Hindlimb muscle (tissue), 1 donor: ENCODE measurements around the gene ATP9A. TPM values are rescaled to one million over a fixed set of nuclear protein-coding genes. Genes with fewer than 3 reads are reported as not detected.
A peak's percentile ranks its signal among the peaks of the same experiment; 100 is the strongest.

ENCODE experiments used
- DNase-seq: peaks from one replicate; pipeline ENCODE4 v3.0.0-alpha.2; 2013
- polyA plus RNA-seq: library from polyadenylated mRNA; unstranded; fragments of 120-200 nt; gene quantifications from one replicate; pipeline ENCODE4 v1.2.1, GENCODE V29; 2013; ENCODE audit not compliant: insufficient read length

The ATP9A gene
- polyA plus RNA-seq, 1 donor, result 80.0 TPM

DNA sequence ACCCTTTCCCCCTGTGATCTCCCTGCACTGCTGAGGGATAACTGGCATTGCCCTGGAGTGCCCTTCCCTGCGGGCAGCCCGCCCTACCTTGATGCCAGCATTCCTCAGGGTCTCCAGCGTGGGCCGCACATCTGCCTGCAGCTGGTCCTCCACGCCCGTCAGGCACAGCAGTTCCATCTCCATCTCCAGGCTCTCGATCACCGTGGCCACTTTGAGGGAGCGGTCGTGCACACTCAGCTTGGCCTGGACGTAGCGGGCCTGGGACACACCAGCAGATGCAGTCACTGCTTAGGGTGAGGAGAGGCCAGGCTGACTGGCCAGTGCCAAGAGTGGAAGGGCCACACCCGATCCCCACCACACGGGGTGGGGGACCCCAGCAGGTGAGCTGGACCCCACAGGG, 143.1 kb downstream of the ATP9A start:
- DNase-seq, result no peak

DNA sequence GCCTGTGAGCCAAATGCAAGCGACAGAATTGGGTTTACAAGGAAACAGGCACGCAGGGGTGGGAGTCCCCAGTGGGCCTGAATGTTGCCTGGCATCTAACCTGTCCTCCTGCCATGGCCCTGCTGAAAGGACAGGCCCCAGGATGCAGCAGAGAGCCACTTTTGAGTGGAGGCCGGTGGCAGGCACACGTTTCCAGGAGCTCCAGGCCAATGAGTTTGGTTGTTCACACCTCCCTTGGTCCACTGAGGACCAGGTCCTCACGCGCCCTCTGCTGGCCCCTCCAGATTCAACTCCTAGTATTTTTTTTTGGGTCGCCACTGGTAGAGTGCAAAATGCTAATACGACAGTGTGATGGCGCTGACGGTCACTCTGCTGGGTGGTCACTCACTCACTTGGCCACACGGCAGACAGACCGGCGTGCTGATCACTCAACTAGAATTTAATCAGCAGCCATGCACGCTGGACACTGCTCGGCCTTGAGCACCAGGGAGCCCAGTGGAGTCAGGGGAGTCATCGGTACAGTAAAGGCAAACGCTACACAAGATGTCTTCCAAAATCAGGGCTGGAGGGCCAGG, 143.9 kb downstream of the ATP9A start:
- DNase-seq, result peak; percentile 68

DNA sequence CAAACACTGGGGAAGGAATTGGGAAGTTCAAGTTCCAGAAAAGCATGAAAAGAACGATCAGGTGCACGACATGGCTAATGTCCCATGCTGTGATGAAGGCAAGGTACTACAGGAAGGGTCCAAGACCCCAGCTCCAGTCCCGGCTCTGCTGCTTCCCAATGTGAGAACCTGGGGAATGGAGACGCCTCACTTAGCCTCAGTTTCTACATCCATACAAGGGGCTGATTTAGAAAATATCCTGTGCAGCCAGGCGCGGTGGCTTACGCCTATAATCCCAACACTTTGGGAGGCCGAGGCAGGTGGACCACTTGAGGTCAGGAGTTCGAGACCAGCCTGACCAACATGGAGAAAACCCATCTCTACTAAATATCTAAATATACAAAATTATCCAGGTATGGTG, 144.9 kb downstream of the ATP9A start:
- no peak for DNase-seq

DNA sequence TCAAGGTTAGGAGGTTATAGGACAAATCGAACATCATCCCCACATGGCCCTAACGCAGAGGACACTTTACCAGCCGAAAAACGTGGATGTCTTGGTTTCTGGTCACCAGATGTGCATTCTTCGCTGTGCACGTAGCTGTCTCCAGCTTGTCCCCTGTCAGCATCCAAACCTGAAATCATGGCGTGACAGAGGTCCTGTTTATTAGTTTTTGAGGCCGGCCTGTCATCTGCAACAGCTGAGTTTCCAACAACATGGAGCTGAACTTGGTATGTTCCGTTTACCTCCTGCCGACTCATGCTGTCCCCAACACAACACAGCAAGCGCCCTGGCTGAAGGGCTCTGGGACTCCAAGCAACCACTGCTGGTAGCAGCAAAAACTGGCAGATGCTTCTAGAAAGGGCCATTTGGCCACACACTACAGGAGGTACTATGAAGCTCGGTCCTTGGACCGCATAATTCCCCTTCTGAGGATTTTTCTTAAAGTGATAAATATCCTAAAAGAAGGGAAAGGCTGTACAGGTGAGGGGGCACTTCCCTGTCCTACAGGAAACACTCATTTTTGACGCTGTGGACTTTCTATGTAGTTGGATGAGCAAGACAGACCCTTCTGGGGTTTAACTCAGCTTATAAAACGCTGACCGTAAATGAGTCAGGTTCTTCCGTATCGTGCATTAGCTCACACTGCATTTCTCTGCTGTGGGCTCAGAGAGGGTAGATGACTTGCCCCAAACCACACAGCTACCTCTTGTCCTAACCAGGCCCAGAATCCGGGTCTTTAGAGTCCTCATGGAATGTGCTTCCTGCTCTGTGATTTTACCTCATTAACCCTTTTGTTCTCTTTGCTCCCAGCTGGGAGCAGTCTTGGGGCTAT, 146.0 kb downstream of the ATP9A start:
- no peak for DNase-seq

DNA sequence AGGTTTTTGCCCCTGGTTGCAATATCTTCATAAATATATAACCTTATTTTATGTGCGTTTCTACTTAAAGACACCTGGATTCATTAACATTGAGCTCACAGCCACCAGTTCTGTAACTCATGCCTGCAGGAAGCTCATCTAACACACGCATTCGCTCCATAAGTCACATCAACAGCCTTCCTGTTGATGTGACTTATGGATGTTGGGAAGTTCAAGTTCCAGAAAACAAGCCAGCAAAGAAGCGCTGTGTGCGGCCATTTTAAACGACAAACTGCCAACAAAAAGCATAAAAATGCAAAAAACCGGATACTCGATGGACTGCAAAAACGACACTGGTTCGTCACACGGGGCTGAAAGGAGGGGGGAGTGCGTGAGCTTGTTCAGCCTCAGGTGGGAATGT, 147.8 kb downstream of the ATP9A start:
- DNase-seq, result no peak

DNA sequence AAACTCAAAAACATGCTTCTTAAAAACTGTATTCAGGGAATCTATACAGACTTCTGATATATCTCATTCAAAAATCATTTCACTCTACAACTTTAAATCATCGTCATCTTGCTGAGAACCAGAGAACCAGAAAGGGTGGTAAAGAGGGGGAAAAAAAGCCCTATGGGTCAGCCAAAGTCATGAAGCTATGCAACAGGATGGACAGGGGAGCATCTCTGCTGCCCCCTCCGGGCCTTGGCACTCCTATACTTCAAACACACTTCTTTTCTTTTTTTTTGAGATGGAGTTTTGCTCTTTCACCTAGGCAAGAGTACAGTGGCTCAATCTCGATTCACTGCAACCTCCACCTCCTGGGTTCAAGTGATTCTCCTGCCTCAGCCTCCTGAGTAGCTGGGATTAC, 152.1 kb downstream of the ATP9A start:
- no peak for DNase-seq

DNA sequence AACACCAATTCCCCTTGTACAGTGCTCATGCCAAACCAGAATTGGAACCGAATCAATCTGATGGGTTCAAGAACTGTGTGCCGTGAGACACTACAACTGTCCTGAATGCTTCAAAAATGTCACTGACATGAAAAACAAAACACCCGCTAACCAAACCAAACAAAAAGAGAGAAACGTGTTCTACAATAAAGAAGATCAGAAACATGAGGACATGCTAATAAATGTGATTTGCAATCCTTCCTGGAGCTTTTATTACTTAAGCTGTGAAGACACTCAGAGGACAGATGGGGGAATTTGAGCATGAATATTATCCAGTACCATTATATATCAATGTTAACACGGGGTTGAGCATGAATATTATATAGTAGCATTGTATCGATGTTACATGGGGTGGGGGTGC, 153.5 kb downstream of the ATP9A start:
- no peak for DNase-seq

DNA sequence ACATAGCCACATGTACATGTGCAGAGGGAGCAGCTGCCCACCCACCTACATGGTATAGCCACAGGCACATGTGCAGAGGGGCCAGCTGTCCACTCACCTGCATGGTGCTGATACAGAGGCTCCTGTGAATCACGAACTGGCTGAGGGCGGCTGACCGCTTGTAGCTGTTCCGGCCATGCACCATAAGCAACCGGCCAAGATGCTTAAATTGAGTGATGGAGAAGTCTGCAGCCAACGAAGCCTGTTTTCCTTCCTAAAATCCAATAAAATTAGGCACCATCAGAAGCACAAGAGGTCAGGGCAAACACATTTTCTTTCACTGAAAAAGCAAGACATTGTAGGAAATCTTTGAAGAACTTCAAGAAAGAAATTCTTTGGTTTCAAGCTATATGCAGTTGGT, 154.6 kb downstream of the ATP9A start:
- no peak for DNase-seq

DNA sequence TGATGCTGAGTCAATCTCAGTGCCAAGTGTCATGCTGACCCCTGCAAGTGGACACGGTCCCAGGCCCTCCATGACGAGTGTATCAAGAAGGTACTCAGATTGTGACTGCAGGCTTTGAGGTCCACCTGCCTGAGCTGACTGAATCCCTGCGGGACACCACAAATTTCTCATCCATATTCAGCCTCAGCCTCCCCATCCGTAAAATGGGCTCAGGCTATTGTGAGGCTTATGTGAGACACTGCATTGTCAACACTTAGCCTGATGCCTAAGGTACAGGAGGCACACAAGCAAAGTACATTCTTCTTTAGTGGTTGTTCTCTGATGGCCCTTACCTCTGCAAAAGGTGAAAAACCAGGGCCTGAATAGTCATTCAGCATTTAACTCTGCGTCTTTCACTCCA, 155.3 kb downstream of the ATP9A start:
- no peak for DNase-seq

DNA sequence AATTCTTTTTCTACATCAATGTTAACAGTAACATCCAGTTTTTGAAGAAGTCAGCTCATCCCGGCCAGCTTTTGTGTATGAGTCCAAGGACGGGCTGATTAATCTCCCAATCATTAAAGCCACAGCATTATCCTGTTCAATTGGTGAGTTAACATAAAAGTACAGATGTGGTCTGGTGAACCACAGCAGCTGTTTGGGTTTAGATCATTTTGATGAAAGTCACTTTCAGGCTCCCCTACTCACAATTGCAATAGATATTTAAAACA, 156.6 kb downstream of the ATP9A start:
- DNase-seq, result no peak

DNA sequence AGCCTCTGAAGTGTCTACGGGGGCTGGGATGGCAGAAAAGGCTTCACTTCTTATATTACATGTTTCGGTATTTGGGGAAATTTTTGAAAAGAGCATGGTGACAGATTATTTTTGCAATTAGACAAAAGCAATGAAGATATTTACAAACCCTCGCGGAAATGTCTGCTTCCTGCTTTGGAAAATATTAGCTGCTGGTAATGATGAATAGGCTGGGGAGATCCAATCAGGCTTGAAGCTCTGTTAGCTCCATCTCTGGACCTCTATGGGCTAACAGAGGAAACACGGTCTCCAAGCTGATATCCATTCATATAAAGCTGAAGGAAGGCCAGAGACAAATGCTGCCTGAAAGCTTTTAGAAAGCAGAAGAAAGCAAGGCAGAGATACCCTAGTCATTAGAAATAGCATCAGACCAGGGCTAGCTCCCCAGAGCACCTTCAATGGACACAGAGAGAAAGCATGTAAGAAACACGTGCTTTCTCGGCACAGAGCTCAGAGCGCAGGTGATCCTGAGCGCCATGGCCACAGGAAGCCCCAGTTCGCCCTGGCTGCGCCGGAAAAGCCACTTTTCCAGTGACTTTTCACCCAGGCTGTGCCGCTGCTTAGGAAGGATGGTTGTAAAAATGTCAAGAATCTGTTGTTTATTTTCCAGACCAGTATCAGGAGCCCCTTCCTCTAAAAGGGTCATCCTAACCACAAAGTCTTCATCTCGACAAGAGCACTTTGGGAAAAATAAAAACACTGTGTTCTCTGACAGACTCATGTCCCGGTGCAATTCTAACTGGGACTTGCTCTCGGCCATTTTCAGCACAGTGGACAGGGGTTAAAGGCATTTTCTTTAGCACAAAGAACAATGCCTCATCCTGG, 157.2 kb downstream of the ATP9A start:
- DNase-seq, result no peak

DNA sequence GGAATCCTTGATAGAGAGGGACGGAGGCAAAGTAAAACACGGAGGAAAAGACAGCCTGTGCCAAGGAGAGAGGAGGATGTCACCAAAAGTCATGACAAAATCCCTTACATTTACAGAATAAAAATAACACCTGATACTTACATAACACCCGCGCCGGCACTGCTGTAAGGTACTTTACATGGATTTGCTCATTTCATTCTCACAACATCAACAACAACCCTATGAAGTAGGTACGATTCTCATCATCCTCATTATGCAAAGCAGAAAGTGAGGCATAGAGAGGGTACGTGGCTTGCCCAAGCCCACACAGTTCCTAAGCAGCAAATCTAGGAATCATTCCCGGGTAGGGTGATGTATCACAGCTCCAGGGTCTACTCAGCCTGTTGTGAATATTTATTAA, 158.1 kb downstream of the ATP9A start:
- DNase-seq, result no peak

DNA sequence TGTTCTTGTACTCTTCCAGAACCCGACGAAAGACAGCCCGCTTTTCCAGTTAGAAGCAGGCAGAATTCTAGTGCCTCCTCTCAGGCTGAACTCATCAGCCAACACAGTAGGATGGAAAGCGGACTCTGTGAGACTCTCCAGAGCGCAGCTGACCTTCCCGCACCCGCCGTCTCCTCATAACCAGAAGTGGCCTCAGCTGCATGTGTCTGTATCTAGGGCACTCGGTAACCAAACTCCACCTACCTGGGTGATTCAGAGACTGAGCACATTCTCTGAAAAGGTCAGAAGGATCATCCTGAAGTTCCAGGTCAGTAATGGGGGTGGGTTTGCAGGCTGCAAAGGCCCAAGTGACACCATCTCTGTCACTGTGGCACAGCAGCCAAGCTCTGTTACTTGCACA, 158.9 kb downstream of the ATP9A start:
- DNase-seq, result no peak

DNA sequence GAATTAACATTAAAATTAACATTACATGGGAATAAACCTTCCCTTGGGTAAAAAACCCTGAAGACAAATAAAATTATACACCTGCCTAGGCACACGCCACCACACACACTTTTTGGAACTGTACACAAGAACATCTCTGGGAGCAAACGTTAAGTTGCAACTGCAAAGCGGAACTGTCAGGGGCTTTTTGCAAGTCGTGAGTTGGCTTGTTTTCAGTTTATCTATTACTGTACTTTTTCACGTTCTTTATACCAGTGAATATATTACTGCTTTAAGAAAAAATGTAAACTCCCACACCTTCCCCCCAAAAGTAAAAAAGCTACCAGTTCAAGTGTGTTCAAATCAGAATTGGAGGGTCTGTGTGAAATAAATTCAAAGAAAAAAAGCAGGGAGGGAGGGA, 160.1 kb downstream of the ATP9A start:
- DNase-seq, result no peak

DNA sequence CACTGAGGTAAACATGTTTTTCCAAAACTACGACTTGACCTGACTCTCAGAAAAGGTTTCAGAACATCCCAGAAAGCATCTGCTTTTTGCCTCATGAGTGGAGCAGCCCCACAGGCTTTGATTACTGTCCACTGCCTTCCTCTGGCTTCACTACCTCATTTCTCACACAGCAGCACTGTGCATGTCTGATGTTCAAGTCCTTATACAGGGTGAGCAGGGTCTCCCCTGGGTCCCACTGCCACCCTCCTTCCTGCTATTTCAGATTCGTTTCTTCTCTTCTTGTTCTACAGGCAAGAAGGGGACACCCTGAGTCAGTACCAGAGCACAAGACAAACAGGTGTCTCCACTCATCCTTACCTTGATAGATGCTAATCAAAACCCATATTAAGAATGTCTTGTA, 161.0 kb downstream of the ATP9A start:
- DNase-seq, result no peak

DNA sequence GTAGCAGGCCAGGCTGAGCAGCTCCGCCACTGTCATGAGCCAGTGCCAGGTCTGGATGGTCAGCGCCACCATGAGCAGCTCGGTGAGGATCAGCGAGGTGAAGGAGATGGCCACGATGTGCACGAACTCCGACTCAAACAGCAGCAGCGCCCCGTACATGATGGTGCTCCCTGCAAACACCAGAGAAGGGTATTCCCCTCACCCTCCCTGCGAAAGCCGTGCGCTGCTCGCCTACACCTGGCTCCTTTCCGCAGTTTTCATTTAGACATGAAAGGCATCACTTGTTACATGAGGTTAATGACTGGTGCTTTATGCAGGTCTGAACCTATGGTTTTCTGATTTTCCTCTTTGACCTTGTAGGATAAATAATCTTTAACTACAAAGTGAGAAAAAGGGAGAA, 163.3 kb downstream of the ATP9A start:
- DNase-seq, result no peak

DNA sequence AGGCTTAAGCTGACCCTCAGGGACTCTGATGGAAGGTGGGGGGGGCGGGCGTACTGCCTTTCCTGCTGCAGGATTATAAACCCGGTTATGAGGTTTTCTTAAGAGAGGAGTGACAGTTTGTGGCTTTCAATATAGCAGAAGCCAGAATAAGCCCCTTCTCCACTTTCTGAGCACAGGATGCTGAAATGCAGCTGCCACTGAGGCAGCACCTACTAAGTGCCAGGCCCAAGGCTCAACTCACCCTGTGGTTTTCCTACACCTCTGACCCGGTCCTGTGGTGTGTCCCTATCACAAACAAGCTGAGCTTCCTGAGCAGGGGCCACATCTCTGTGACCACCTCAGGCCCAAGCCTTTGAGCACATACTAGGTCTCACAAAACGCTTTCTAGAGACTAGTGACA, 166.1 kb downstream of the ATP9A start:
- DNase-seq, result no peak

DNA sequence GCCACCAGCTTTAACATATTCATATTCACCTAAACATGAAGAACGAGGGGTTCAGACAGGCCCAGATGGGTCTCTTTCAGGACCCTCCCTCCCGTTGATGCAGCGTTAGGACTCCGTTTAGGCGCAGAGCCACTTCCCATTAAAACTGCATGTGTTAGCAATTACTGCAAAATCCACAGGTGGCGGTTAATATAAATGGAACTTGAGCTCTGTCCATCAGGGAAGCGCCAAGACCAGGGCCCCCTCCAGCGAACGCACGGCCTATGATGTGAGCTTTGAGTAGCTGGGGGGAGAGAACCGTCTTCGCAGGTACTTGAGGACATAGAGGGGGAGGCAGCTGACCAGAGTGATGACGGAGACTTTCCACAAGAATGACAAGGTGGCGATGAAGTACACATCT, 167.2 kb downstream of the ATP9A start:
- no peak for DNase-seq

DNA sequence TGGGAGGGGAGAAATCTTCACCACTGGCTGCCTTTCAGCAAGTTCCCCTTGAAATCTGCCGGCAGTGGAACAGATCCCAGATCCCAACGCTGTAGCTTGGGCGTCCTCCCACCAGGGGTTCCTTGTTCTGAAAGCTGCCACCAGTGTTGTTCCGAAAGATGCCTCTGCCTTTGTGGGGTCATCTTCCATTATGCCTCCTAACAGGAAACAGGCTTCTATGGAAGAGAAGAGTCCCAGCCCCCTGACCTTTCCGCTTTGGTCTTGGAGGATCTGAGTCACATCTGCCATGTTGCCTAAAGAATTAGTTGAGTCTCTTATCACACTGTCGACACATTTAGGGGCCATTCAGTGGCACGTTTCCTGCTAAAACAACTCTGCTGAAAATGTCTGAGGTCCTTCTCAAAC, 168.2 kb downstream of the ATP9A start:
- DNase-seq, result no peak

DNA sequence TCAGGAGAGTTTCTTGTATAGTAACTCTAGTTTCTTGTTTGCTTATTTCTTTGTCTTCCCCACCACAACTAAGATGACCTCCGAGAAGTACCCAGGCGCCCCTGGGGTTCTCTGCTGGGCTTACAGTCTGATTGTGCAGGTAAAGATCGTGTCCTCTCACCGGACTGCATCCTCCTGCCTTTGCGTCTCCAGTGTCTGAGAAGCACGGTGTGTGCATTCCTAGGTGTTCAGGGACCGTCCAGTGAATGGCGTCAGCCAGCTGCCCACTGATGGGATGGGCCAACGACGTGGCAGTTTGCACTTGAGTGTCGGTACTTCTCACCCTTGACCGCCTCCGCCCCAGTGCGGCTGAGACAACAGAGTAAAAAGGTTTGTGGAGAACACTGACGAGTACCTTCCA, 169.6 kb downstream of the ATP9A start:
- DNase-seq, result no peak

DNA sequence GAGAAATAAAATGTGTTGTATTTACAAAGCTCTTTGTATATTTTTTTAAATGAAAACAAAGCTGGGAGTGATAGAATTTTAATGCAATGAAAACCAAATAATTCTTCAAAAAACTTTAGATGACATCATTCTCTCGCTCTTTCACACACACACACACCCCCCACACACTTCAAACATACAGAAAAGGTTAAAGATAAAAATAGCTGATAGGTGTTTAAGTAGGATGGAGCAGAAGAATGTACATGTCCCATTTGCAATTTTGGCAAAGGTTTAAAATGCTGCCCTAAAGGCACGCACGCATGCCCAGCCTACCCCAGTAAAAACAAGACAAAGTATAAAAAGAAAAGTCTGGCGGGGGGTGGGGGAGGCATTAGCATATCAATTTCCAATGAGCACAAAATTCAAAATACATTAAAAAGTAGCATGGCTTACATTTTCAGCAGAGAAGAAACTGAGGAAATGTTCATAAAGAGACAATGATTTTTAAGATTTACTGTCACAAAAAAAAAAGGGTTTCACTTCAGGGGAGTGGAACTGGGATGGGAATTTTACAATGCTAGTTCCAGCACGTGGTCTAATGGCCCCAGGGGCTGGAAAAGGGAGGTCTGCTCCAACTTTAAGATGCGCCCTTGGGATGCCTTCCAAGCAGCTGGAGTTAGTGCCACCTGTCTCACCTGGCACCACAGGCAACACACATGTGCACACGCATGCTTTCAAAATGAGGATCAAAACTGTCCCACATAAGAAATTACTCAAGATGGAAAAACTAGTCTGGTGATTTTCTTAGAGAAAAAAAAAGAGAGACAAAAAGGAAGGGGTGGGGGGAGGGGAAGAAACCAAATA, 170.6 kb downstream of the ATP9A start:
- DNase-seq, result no peak

DNA sequence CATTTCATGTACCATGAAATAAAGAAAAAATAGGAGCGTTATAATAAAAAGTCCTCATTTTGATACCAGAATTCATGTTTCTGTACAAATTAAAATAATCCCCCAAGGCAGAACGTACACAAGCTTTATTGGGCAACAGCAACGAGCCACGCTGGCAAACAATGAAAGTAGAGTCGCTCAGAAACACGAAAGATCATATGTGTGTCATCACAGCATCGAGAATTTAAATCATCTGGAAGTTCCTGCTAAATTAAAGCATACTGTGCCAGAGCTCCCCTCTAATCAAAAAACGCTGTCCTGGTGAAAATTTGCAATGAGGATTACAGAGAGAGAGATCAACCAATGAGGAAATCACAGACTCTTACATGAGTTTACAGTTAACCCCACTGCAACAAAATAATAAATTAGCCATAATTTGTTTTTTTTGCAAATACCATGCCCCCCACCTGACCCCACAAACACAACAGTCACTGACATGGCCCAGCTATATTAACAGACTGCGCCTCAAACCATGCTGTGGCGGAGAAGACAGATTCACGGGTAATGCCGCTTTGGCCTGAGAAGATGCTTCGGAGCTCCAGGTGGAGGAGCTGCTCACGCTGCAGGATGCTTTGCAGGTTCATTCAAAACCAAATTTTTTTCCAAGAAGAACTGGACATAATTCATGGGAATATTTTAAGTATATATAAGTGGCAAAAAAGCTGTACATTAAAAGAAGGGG, 171.4 kb downstream of the ATP9A start:
- no peak for DNase-seq
